DMS153 (cell line): ENCODE data around the gene MAGEB6.
"Not testable (repeated sequence)": the region's sequence is repeated elsewhere in the genome, so short reads cannot be mapped to it uniquely, and the experiment has no call there.

Experiments used
- DNase-seq: peaks from one replicate; lab custom pipeline; 2025; lab: John Stamatoyannopoulos, UW

The MAGEB6 gene, protein sequence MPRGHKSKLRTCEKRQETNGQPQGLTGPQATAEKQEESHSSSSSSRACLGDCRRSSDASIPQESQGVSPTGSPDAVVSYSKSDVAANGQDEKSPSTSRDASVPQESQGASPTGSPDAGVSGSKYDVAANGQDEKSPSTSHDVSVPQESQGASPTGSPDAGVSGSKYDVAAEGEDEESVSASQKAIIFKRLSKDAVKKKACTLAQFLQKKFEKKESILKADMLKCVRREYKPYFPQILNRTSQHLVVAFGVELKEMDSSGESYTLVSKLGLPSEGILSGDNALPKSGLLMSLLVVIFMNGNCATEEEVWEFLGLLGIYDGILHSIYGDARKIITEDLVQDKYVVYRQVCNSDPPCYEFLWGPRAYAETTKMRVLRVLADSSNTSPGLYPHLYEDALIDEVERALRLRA

DNA sequence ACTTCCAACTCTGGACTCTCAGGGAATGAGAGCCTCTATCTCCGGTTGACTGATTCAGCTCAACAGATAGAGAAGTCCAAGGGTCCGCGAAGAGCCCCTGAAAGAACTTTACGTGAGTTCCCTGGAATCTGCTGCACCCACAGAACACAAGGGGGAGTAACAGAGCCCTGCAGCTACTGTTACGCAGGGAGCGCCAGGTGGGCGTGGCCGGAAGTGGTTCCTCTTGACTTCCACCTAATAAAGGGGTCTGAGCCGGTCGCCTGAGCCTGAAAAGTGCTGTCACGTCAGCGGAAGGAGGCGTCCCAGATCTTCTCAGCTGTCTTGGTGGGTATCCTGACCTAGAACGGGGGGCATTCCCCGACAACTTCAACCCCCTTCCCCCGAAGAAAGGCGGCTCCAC is at the start of gene MAGEB6:
MAGEB6 (plus strand) TSS at position 237 of the 400 bp plus-strand sequence. CDS start 1,407 bp downstream, outside the sequence.
- DNase-seq, result no peak

DNA sequence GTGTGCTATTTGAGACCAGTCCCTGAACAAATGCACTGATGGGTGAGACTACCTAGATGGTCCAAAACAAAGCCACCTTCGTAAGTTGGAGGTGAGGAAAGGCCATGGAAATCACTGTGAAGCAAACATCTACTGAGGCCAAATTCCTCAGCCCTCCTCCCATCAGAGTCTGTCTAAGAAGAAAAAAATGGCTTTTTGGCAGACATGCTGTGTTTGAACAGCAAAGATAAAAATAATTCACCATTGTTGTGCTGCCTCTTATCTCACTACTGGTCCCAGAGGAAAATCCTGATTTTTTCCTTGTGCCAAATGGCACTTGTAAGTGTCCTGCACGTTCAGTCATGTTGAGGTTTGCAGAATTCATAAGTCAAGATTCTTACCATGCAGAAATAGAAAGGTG is 46.2 kb upstream of the MAGEB6 start:
- DNase-seq, result no peak

DNA sequence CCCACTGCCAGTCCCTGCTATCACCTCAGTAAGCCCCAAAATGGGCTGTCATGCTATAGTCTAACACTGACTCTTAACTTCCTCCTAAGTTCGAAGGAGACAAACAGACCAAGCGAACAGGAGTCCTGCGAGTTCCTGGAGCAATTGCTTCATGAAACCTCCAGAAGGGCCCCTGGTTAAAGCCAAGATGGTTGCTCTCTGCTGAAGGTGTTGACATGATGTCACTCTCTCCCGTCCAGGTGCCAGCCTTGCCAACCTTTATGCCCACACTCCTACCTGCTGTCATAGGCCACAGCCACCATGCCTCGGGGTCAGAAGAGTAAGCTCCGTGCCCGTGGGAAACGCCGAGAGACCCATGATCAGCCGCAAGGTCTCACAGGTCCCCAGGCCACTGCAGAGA is 31.9 kb upstream of the MAGEB6 start, which contains the start of gene MAGEB6B:
MAGEB6B (plus strand) TSS at position 301 of the 400 bp plus-strand sequence; CDS start at position 301, 0 bp downstream.
- DNase-seq, result no peak

- DNase-seq, result no peak
Measured at GRCh38 chrX:26203561-26203960, 11.3 kb downstream of the MAGEB6 start.

GRCh38 chrX:26204717-26205116 is 12.5 kb downstream of the MAGEB6 start:
- not testable (repeated sequence) for DNase-seq

DNA sequence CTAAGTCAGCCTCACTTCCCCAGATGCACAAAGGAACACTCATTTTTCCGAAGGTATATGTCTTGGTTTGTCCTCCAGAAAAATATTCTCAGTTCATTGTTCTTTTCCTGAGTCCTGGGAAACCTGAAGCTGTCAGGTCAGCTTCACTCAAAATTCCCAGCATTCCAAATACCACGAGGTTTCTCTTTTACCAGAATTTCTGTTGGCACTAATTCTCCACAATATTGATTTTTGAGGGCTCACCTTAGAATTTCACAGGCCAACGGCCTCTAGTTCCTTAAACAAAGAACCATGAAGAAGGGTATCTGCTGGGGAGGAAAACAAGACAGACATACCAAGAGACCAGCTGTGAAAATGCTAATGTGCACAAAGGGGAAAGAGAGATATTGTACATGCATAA is 15.8 kb downstream of the MAGEB6 start:
- DNase-seq, result no peak

DNA sequence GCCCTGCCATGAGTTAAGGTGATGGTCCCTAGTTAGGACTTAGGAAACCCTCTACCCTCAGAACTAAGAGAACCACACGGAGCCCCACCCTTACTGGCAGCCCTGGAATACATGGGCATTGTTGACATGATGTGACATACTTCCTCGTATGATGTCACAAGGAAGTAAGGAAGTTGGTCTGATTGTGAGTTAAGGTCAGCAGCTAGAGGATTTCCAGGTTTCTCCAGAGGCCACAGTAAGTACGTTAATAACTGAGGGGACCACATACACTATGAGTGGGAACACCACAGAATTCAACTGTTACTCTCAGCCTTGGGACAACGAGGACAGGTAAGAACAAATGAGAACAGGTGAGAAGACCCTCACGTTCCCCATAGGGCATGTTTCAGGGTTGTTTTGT is 23.6 kb downstream of the MAGEB6 start, which contains the start of gene MAGEB5:
MAGEB5 (plus strand) TSS at position 301 of the 400 bp plus-strand sequence. CDS start 1,133 bp downstream, outside the sequence.
- DNase-seq, result no peak

DNA sequence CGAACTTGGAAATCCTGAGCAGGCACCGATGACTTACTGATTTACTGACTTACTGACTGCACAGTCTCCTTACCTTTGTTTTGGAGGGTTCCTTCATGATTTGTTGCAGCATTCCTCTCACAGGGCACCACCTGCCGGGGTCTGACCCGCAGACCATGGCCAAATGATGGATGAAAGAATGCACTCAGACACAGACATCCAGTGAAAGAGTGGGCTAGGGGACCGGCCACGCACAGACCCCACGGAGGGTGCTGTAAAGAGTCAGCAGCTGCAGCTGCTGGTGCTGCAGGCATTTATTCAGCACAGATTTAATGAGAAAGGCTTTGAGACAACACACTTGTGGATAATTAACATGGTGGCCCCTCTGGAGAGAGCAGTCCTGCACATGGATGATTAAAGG is 27.1 kb downstream of the MAGEB6 start:
- DNase-seq, result no peak

DNA sequence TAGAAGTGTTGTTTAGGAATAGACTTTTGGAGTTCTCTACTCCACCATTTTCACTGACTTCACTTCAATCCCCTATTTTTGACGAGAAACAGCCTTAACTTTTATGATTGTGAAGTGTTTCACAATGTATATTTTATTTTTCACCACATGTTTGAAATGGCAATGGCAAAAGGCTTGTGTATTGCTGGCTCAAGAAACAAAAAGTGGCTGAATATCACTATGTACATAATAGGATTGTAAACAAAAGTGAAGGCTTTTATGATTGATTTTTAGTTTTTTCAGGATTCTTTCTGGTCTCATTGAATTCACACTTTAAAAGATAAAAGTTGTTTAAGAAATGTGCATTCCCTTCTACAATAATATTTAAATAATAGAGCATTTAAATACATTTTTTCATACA is 41.9 kb downstream of the MAGEB6 start:
- no peak for DNase-seq
